H1 (cell line): ENCODE data around the gene NUDC. TPM values are rescaled to one million over a fixed set of nuclear protein-coding genes. Genes with fewer than 3 reads are reported as not detected.

Experiments
- CTBP2 ChIP-seq: IDR thresholded peaks from 2 replicates; pipeline ENCODE4 v1.7.0; 2011; ENCODE audit warnings: borderline replicate concordance, mild to moderate bottlenecking, moderate library complexity, mixed read lengths, low read length; ENCODE audit not compliant: insufficient read depth, insufficient read length
- CTCF ChIP-seq, 3 experiments: IDR thresholded peaks; 1 replicate in 2 of 3; 2 replicates in 1 of 3; pipeline versions ENCODE4 v1.5.1 to v1.6.1; 2011; ENCODE audit warnings: low read length in 3 of 3, mild to moderate bottlenecking in 3 of 3, inconsistent platforms in 2 of 3, low read depth in 1 of 3, moderate library complexity in 1 of 3; ENCODE audit not compliant: insufficient read depth in 1 of 3; ENCODE audit errors: control extremely low read depth in 1 of 3
- PHF8 ChIP-seq: fragments of 200-600 bp; sonication (generic); conservative IDR thresholded peaks from 2 replicates; pipeline ENCODE4 v1.7.1; 2012; ENCODE audit warnings: low read depth, mild to moderate bottlenecking, inconsistent platforms, low read length, moderate library complexity
- POLR2AphosphoS5 ChIP-seq: IDR thresholded peaks from 2 replicates; pipeline ENCODE4 v1.6.1; 2011; ENCODE audit warnings: low read depth, low read length
- SP1 ChIP-seq: IDR thresholded peaks from 2 replicates; pipeline ENCODE4 v1.6.1; 2011; ENCODE audit warnings: low read depth, low read length
- polyA plus RNA-seq, 7 experiments: library from polyadenylated mRNA; depleted of rRNA in 3 of 7; stranded (reverse) in 5 of 7; unstranded in 2 of 7; fragments of >200 nt in 5 of 7; fragments of 200-250 nt in 2 of 7; gene quantifications; 1 replicate in 5 of 7; 2 replicates in 1 of 7; 4 replicates in 1 of 7; pipeline versions ENCODE4 v1.2.1 to v1.2.3, GENCODE V29; 2011 to 2013; ENCODE audit warnings: missing spikeins in 2 of 7, mixed read lengths in 2 of 7
- total RNA-seq: library from RNA; stranded (reverse); fragmentation: NEBNext Ultra II Directional; extraction: Animal tissue kit (Norgen Biotek cat#: 25700); gene quantifications from 2 replicates; pipeline ENCODE4 v1.2.1, GENCODE V29; 2021

The NUDC gene
- total and polyA plus RNA-seq, 2 of the 8 experiments (the other 6 are each of a cell fraction or from before 2014, with no cell fraction given): 43.2 to 131 TPM

- TF ChIP-seq CTBP2 (no peak), SP1 (no peak), POLR2AphosphoS5 (no peak), CTCF (IDR thresholded peaks at IDR 0.05; ENCODE audit: control extremely low read depth in 1 of 3, insufficient read depth in 1 of 3, low read depth in 1 of 3, low read length in 3 of 3) (no peak), PHF8 (no peak)
Observed at GRCh38 chr1:26965213-26965612, 43.7 kb downstream of the NUDC start (continued).
